IMR-90 (cell line): ENCODE data around the gene PPM1F. TPM values are rescaled to one million over a fixed set of nuclear protein-coding genes. Genes with fewer than 3 reads are reported as not detected.

ENCODE experiments used
- ATAC-seq: fragments of 200-7000 bp; cut with Tn5 transposase; 2 replicates; pipeline ENCODE4 v1.9.1; 2020; ENCODE audit warnings: low read depth, mild to moderate bottlenecking, moderate library complexity
- BruUV-seq: library from RNA; stranded (reverse); fragments of 400-500 nt; replicated peaks from 2 replicates; lab custom pipeline; 2021; lab: Mats Ljungman, UMichigan
- CTCF ChIA-PET: fragments of 300-600 bp; formaldehyde crosslinking; extraction: SDS; loops from one replicate; lab custom pipeline; 2021; ENCODE audit warnings: antibody characterized with exemption; lab: Yijun Ruan, JAX
- POLR2A ChIA-PET: fragments of 300-600 bp; sonication (Branson Sonifier 250); formaldehyde crosslinking; loops from one replicate; lab custom pipeline; 2022; ENCODE audit warnings: antibody characterized with exemption; ENCODE audit not compliant: unreplicated experiment; lab: Charles Lee
- DNase-seq: peaks from one replicate; pipeline ENCODE4 v3.0.0; 2013
- H2AFZ ChIP-seq: replicated peaks from 2 replicates; pipeline ENCODE3; 2013; ENCODE audit warnings: low read length, mild to moderate bottlenecking; ENCODE audit not compliant: poor library complexity
- H2AK5ac ChIP-seq: 2 replicates; pipeline ENCODE4 v1.6.1; 2013; ENCODE audit warnings: low read depth, low read length, inconsistent platforms
- H2AK9ac ChIP-seq: replicated peaks from 2 replicates; pipeline ENCODE3; 2013; ENCODE audit warnings: mild to moderate bottlenecking, low read depth, low read length, moderate library complexity; ENCODE audit not compliant: poor library complexity
- H2BK120ac ChIP-seq: 2 replicates; pipeline ENCODE4 v1.6.1; 2013; ENCODE audit warnings: low read depth, low read length, inconsistent platforms
- H2BK15ac ChIP-seq: 3 replicates; pipeline ENCODE4 v1.6.1; 2013; ENCODE audit warnings: low read depth, low read length, inconsistent platforms
- H2BK20ac ChIP-seq: 2 replicates; pipeline ENCODE4 v1.6.1; 2013; ENCODE audit warnings: low read depth, mild to moderate bottlenecking, inconsistent platforms, low read length, moderate library complexity
- H2BK5ac ChIP-seq: 2 replicates; pipeline ENCODE4 v1.6.1; 2013; ENCODE audit warnings: mild to moderate bottlenecking, low read depth, low read length, inconsistent platforms; ENCODE audit not compliant: poor library complexity, severe bottlenecking
- H3K14ac ChIP-seq: replicated peaks from 2 replicates; pipeline ENCODE4 v1.6.1; 2013; ENCODE audit warnings: low read depth, low read length, inconsistent platforms
- H3K18ac ChIP-seq: 2 replicates; pipeline ENCODE4 v1.6.1; 2013; ENCODE audit warnings: low read depth, low read length, control low read depth
- H3K23ac ChIP-seq: 2 replicates; pipeline ENCODE4 v1.6.1; 2013; ENCODE audit warnings: low read depth, low read length, inconsistent platforms
- H3K27ac ChIP-seq: 2 replicates; pipeline ENCODE4 v1.5.1; 2013; ENCODE audit warnings: mild to moderate bottlenecking, control low read depth, low read length; ENCODE audit not compliant: insufficient read depth
- H3K27me3 ChIP-seq: 2 replicates; pipeline ENCODE4 v1.6.1; 2013; ENCODE audit warnings: low read length; ENCODE audit not compliant: control insufficient read depth, insufficient read depth
- H3K36me3 ChIP-seq: 2 replicates; pipeline ENCODE4 v1.6.1; 2013; ENCODE audit warnings: low read length, mixed read lengths; ENCODE audit not compliant: control insufficient read depth, insufficient read depth
- H3K4ac ChIP-seq: 2 replicates; pipeline ENCODE4 v1.6.1; 2013; ENCODE audit warnings: low read depth, low read length, inconsistent platforms
- H3K4me1 ChIP-seq: 2 replicates; pipeline ENCODE4 v1.6.1; 2013; ENCODE audit warnings: low read length, mixed read lengths; ENCODE audit not compliant: control insufficient read depth, insufficient read depth
- H3K4me2 ChIP-seq: 2 replicates; pipeline ENCODE4 v1.6.1; 2013; ENCODE audit warnings: low read depth, mild to moderate bottlenecking, control low read depth, low read length, moderate library complexity
- H3K4me3 ChIP-seq: 2 replicates; pipeline ENCODE4 v1.5.1; 2013; ENCODE audit warnings: low read depth, mild to moderate bottlenecking, control low read depth, low read length, moderate library complexity; ENCODE audit not compliant: insufficient read depth
- H3K56ac ChIP-seq: 2 replicates; pipeline ENCODE4 v1.6.1; 2013; ENCODE audit warnings: low read length, inconsistent platforms; ENCODE audit not compliant: insufficient read depth; ENCODE audit errors: extremely low read depth
- H3K79me1 ChIP-seq, 2 experiments: 2 replicates each; pipeline ENCODE4 v1.6.1; 2013; ENCODE audit warnings: low read length in 2 of 2, inconsistent platforms in 1 of 2, low read depth in 1 of 2
- H3K9ac ChIP-seq: 2 replicates; pipeline ENCODE4 v1.6.1; 2013; ENCODE audit warnings: low read depth, low read length, control low read depth
- H3K9me1 ChIP-seq: 2 replicates; pipeline ENCODE4 v1.6.1; 2013; ENCODE audit warnings: low read length, inconsistent platforms; ENCODE audit not compliant: insufficient read depth
- H3K9me3 ChIP-seq: 2 replicates; pipeline ENCODE4 v1.6.1; 2013; ENCODE audit warnings: low read length; ENCODE audit not compliant: control insufficient read depth, insufficient read depth
- H4K20me1 ChIP-seq: 2 replicates; pipeline ENCODE4 v1.6.1; 2013; ENCODE audit warnings: low read length, inconsistent platforms; ENCODE audit not compliant: insufficient read depth
- H4K5ac ChIP-seq: 2 replicates; pipeline ENCODE4 v1.6.1; 2013; ENCODE audit warnings: mild to moderate bottlenecking, low read depth, low read length, control low read depth
- H4K8ac ChIP-seq, 2 experiments: 2 replicates each; pipeline ENCODE4 v1.6.1; 2013; ENCODE audit warnings: low read depth in 2 of 2, low read length in 2 of 2, control low read depth in 1 of 2, inconsistent platforms in 1 of 2
- H4K91ac ChIP-seq: 2 replicates; pipeline ENCODE4 v1.6.1; 2013; ENCODE audit warnings: low read depth, low read length, inconsistent platforms; ENCODE audit not compliant: insufficient read depth
- CHD1 ChIP-seq: IDR thresholded peaks from 2 replicates; pipeline ENCODE4 v1.6.1; 2012; ENCODE audit warnings: low read depth, low read length, improper control_type of control experiment
- SMC3 ChIP-seq: fragments of 150-350 bp; IDR thresholded peaks from 2 replicates; pipeline ENCODE4 v1.6.1; 2016; ENCODE audit warnings: low read depth, mild to moderate bottlenecking, antibody characterized with exemption, low read length, moderate library complexity
- WGBS, 2 experiments: methylation state at CpG; one replicate each; pipeline versions ENCODE4 v1.1.5 to v1.1.7; 2013; ENCODE audit warnings: missing lambda C conversion rate in 2 of 2; ENCODE audit not compliant: insufficient read length in 1 of 2; ENCODE audit errors: extremely low coverage in 2 of 2; 5-methylcytosine and 5-hydroxymethylcytosine counted together
- dilution Hi-C: fragments of 300-500 bp; cut with HindIII; formaldehyde crosslinking; loops from one replicate; pipeline ENCODE4 v1.14.3; 2018; ENCODE audit warnings: low sequenced_read_pairs; ENCODE audit not compliant: unreplicated experiment
- in situ Hi-C: fragments of 300-500 bp; cut with MboI; formaldehyde crosslinking; loops from 3 replicates; pipeline ENCODE4 v1.14.3; 2019; ENCODE audit warnings: low sequenced_read_pairs, inconsistent platforms, mixed read lengths
- intact Hi-C: fragments of 100-400 bp; cut with micrococcal nuclease; formaldehyde crosslinking; loops from 2 replicates; pipeline ENCODE4 v1.10.0; 2022
- polyA plus RNA-seq, 3 experiments: library from polyadenylated mRNA; depleted of rRNA; stranded (reverse); fragments of >200 nt; gene quantifications; 2 replicates each; pipeline ENCODE4 v1.2.3, GENCODE V29; 2012; ENCODE audit warnings: low replicate concordance in 1 of 3
- total RNA-seq: library from RNA; depleted of rRNA; stranded (reverse); fragments of >200 nt; gene quantifications from 2 replicates; pipeline ENCODE4 v1.2.3, GENCODE V29; 2012

The PPM1F gene
- total and polyA plus RNA-seq, 2 of the 4 experiments (the other 2 are of a cell fraction): 20.8 to 30.3 TPM

DNA sequence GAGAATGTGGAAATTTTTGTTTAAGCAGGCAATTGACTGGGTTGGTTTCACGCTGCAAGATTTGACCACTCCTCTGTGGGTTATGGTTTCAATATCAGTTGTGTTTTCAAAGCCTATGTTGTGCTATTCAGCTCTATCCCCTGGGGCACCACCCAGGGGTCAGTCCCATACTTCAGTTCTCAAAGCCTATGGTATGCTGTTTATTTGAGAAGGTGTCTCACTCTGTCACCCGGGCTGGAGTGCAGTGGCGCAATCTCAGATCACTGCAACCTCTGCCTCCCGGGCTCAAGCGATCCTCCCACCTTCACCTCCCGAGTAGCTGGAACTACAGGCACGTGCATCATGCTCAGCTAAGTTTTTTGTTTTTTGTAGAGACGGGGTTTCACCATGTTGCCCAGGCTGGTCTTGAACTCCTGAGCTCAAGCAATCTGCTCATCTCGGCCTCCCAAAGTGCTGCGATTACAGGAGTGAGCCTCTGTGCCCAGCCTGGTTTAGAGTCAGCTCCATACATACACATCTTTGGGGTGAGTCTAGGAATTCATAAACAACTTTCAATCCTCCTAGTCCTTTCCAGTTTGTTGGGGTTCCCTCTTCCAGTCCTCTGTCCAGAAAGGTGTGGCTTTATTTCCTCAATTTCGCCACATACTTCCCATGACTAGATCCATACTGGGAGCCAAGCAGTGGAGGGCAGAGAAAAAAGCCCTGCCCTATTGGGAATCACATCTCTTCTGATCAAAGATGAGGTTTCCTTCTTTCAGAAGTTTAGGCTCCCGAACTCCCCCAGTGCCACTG lies 50.2 kb downstream of the PPM1F start:
- intact Hi-C loops: no loop called here
- H3K23ac ChIP-seq: no peak overlapping the region
- no peak overlapping the region; the same call in 1 of the 2 replicates for H3K14ac ChIP-seq
- H3K4me3 ChIP-seq: no peak overlapping the region
- DNase-seq: no peak
- no CpG with 5 or more reads among the region's 12 CpGs for WGBS, 2 experiments
- no peak overlapping the region for H2AK5ac ChIP-seq
- H3K9me1 ChIP-seq: no peaks in the 10 kb centered on the region; the same call in 1 of the 2 replicates
- no peak overlapping the region for H3K9ac ChIP-seq
- dilution Hi-C loops: no loop called here
- no TSS peak for BruUV-seq
- H2BK120ac ChIP-seq: no peak overlapping the region
- no peak overlapping the region for H2BK15ac ChIP-seq
- H2AK9ac ChIP-seq: no peak overlapping the region
- ChIA-PET POLR2A (no interaction called here), CTCF (interaction anchor here (1.2 kb wide), 1 partner anchor 13 kb away, joined by 3 read pairs; no protein-coding TSS in a partner anchor)
- in situ Hi-C loops: no loop called here
- H3K4ac ChIP-seq: no peak overlapping the region
- H4K20me1 ChIP-seq: no peaks in the 10 kb centered on the region
- no peaks in the 10 kb centered on the region for H3K27me3 ChIP-seq
- no peak overlapping the region for H3K56ac ChIP-seq
- H3K4me2 ChIP-seq: no peak overlapping the region
- H4K5ac ChIP-seq: no peak overlapping the region
- no peak overlapping the region for H4K91ac ChIP-seq
- no peaks in the 10 kb centered on the region for H3K79me1 ChIP-seq
- no peaks in the 10 kb centered on the region for H3K9me3 ChIP-seq
- H3K18ac ChIP-seq: no peak overlapping the region
- no peak overlapping the region for H2AFZ ChIP-seq
- no peak overlapping the region for H2BK20ac ChIP-seq
- no peak overlapping the region for H2BK5ac ChIP-seq
- no peak overlapping the region for H4K8ac ChIP-seq
- H3K36me3 ChIP-seq: 0 out of 2 replicates have a peak, but pooled peaks cover 2% of the 10 kb centered on the region
- no peak for ATAC-seq
- TF ChIP-seq CHD1: no peak
- TF ChIP-seq SMC3: no peak
- H3K4me1 ChIP-seq: no peaks in the 10 kb centered on the region
- H3K27ac ChIP-seq: no peak overlapping the region
